Measurements from ENCODE around the gene FOXP1. TPM values are rescaled to one million over a fixed set of nuclear protein-coding genes. Genes with fewer than 3 reads are reported as not detected.

The FOXP1 gene
- total RNA-seq, 2 donors from 2014 or later, result 101 to 171 TPM

DNA sequence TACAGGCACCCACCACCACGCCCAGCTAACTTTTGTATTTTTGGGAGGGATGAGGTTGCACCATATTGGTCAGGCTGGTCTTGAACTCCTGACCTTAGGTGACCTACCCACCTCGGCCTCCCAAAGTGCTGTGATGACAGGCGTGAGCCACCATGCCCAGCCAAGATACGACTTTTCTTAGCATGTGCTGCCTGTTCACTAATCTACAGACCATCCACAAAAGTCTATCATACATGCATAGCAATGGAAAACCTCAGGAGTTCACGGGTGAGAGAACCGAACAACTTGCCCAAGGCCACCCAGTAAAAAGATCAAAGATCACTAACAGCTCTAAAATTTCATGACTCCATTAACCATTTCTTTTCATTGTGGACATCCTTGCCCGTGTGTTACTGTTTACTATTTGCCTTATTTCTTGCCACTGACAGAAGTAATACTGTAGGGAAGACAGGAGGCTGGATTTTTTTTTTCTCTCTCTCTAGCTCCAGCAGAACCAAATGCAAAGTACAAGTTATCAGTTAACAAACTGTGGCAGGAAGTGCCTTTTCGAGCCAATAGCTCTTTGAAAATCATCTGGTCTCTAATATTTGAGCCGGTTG is 92.3 kb downstream of the FOXP1 start:
- peaks cover 67% of the 10 kb centered on the region for H3K4me1 Mint-ChIP-seq
- peaks cover 20% of the 10 kb centered on the region for H3K36me3 Mint-ChIP-seq (ENCODE audit: low read depth)
- H3K4me3 Mint-ChIP-seq, result peak overlapping the region; percentile 85
- H3K9me3 Mint-ChIP-seq, result peaks cover 7% of the 10 kb centered on the region
- ATAC-seq (replicated peaks), result no peak
- H3K27ac Mint-ChIP-seq, result peak overlapping the region; percentile 98
- H3K27me3 Mint-ChIP-seq, result no peaks in the 10 kb centered on the region

GRCh38 chr3:71490692-71491091 is 92.8 kb downstream of the FOXP1 start:
- peaks cover 7% of the 10 kb centered on the region for H3K9me3 Mint-ChIP-seq
- H3K4me1 Mint-ChIP-seq, result peaks cover 67% of the 10 kb centered on the region
- ATAC-seq (replicated peaks), result peak; percentile 55
- H3K4me3 Mint-ChIP-seq, result peak overlapping the region; percentile 80
- no peaks in the 10 kb centered on the region for H3K27me3 Mint-ChIP-seq
- H3K27ac Mint-ChIP-seq, result no peak overlapping the region
- H3K36me3 Mint-ChIP-seq (ENCODE audit: low read depth), result peaks cover 20% of the 10 kb centered on the region

DNA sequence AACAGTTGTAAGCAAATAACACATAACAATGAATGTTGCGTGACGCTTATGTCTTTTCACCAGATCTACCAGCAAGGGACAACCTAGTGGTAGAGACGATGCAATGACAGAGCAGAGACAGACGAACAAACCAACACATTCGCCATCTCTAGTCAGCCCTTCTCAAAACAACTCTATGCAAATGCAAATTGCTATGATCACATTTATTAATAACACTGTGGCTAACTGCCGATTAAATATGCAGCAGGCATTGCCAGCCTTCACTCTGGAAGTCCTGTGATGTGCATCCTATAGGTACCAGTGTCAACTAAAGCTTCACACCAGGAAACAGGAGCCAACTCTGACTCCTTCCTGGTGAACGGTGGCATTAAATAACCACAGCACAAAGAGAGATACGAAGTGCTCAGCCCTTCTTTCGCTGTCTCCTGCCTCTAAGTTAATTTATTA is 94.2 kb downstream of the FOXP1 start:
- peak; percentile 23 for ATAC-seq (replicated peaks)
- no peaks in the 10 kb centered on the region for H3K27me3 Mint-ChIP-seq
- peaks cover 20% of the 10 kb centered on the region for H3K36me3 Mint-ChIP-seq (ENCODE audit: low read depth)
- H3K4me1 Mint-ChIP-seq, result peaks cover 61% of the 10 kb centered on the region
- H3K4me3 Mint-ChIP-seq, result peak overlapping the region; percentile 80
- H3K9me3 Mint-ChIP-seq, result peaks cover 4% of the 10 kb centered on the region
- H3K27ac Mint-ChIP-seq, result peak overlapping the region; percentile 63

GRCh38 chr3:71488882-71489281 is 94.6 kb downstream of the FOXP1 start:
- no peak for ATAC-seq (replicated peaks)
- Mint-ChIP-seq H3K4me1 (peaks cover 59% of the 10 kb centered on the region), H3K27me3 (no peaks in the 10 kb centered on the region), H3K27ac (peak overlapping the region; percentile 63), H3K4me3 (peak overlapping the region; percentile 80), H3K9me3 (peaks cover 4% of the 10 kb centered on the region), H3K36me3 (ENCODE audit: low read depth) (peaks cover 20% of the 10 kb centered on the region)

DNA sequence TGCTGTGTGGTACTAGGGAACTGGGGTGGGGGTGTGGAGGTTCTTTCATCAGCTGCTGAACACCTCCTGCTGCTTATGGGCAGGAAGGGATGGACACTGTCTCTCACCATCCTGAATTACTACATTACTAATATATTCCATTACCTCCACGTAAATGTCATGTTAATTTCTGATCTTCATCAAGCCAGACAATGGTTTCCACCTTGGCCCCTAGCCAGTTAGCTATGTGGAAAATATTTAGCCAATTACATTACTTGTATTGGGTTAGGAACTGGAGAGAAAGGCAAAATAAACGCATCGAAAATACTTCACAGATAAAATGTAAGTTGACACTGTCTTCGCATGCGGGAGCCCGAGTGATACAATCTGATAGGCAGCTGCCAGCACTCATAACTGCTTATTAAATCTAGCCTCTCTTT is 95.1 kb downstream of the FOXP1 start:
- H3K4me3 Mint-ChIP-seq, result peak overlapping the region; percentile 80
- peak overlapping the region; percentile 63 for H3K27ac Mint-ChIP-seq
- peaks cover 56% of the 10 kb centered on the region for H3K4me1 Mint-ChIP-seq

DNA sequence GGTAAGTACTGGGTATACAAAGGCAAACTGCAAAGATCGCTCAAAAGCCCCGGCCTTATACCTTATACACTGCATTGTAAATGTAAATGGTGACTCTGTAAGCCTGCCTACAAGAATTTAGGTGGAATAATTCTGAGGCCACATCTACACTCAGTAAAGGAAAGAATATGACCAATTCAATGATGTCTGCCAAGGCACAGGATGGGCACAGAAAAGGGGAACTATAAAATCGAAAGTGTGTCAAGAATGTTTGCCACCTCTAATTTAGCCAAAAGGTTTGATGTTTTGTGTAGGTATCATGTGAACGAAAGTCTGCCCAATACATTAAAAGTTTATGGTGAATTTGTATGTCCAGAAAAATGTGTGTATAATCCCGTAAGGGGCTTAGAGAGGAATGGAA is 96.1 kb downstream of the FOXP1 start:
- H3K9me3 Mint-ChIP-seq, result peaks cover 1% of the 10 kb centered on the region

More for the DNA sequence above, 95.1 kb downstream of the FOXP1 start:
- Mint-ChIP-seq H3K27me3 (no peaks in the 10 kb centered on the region), H3K36me3 (ENCODE audit: low read depth) (peaks cover 20% of the 10 kb centered on the region), H3K9me3 (peaks cover 4% of the 10 kb centered on the region)
- no peak for ATAC-seq (replicated peaks)

GRCh38 chr3:71486831-71487230 is 96.7 kb downstream of the FOXP1 start:
- H3K36me3 Mint-ChIP-seq (ENCODE audit: low read depth), result peaks cover 8% of the 10 kb centered on the region
- H3K4me1 Mint-ChIP-seq, result peaks cover 45% of the 10 kb centered on the region
- peak; percentile 63 for ATAC-seq (replicated peaks)
- peak overlapping the region; percentile 74 for H3K27ac Mint-ChIP-seq
- H3K27me3 Mint-ChIP-seq, result no peaks in the 10 kb centered on the region
- H3K4me3 Mint-ChIP-seq, result peak overlapping the region; percentile 80
- no peaks in the 10 kb centered on the region for H3K9me3 Mint-ChIP-seq

More for the DNA sequence above, 96.1 kb downstream of the FOXP1 start:
- H3K36me3 Mint-ChIP-seq (ENCODE audit: low read depth), result peaks cover 14% of the 10 kb centered on the region
- peaks cover 46% of the 10 kb centered on the region for H3K4me1 Mint-ChIP-seq
- ATAC-seq (replicated peaks), result peak; percentile 13
- no peaks in the 10 kb centered on the region for H3K27me3 Mint-ChIP-seq
- peak overlapping the region; percentile 74 for H3K27ac Mint-ChIP-seq
- H3K4me3 Mint-ChIP-seq, result peak overlapping the region; percentile 80

- H3K27me3 Mint-ChIP-seq, result no peaks in the 10 kb centered on the region
- peaks cover 43% of the 10 kb centered on the region for H3K4me1 Mint-ChIP-seq
- H3K4me3 Mint-ChIP-seq, result peak overlapping the region; percentile 80
- H3K9me3 Mint-ChIP-seq, result no peaks in the 10 kb centered on the region
- no peak overlapping the region for H3K27ac Mint-ChIP-seq
- no peaks in the 10 kb centered on the region for H3K36me3 Mint-ChIP-seq (ENCODE audit: low read depth)
- ATAC-seq (replicated peaks), result no peak
Observed at GRCh38 chr3:71485896-71486295, 97.6 kb downstream of the FOXP1 start.

DNA sequence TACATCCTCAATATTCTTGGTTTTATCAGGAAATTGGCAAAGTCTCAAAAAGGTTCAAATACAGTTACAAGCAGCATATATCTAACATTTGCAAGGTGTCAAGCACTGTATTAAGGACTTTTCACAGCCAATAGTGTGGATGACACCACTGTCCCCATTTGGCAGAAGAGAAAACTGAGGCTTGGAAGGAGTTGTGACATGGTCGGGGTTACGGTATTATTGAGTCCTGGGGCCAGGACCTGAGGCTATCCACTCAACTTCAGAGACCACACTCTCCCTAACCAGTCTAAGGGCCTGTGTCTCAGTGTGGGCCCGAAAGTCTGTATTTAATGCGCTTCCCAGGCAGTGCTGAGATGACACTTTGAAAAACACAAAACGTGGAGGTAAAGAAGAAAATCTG is 99.1 kb downstream of the FOXP1 start:
- H3K4me3 Mint-ChIP-seq, result no peak overlapping the region
- H3K4me1 Mint-ChIP-seq, result peaks cover 39% of the 10 kb centered on the region
- H3K36me3 Mint-ChIP-seq (ENCODE audit: low read depth), result no peaks in the 10 kb centered on the region
- H3K27me3 Mint-ChIP-seq, result no peaks in the 10 kb centered on the region
- no peaks in the 10 kb centered on the region for H3K9me3 Mint-ChIP-seq
- peak overlapping the region; percentile 28 for H3K27ac Mint-ChIP-seq
- no peak for ATAC-seq (replicated peaks)

GRCh38 chr3:71484047-71484446 is 99.5 kb downstream of the FOXP1 start:
- Mint-ChIP-seq H3K27ac (no peak overlapping the region), H3K36me3 (ENCODE audit: low read depth) (no peaks in the 10 kb centered on the region), H3K27me3 (no peaks in the 10 kb centered on the region), H3K9me3 (no peaks in the 10 kb centered on the region), H3K4me1 (peaks cover 35% of the 10 kb centered on the region), H3K4me3 (no peak overlapping the region)
- ATAC-seq (replicated peaks), result no peak

- peak overlapping the region; percentile 63 for H3K27ac Mint-ChIP-seq
- ATAC-seq (replicated peaks), result no peak
- peaks cover 37% of the 10 kb centered on the region for H3K4me1 Mint-ChIP-seq
- H3K27me3 Mint-ChIP-seq, result no peaks in the 10 kb centered on the region
- H3K4me3 Mint-ChIP-seq, result no peak overlapping the region
- H3K36me3 Mint-ChIP-seq (ENCODE audit: low read depth), result peaks cover 8% of the 10 kb centered on the region
- peaks cover 5% of the 10 kb centered on the region for H3K9me3 Mint-ChIP-seq
Observed at GRCh38 chr3:71482771-71483170, 100.8 kb downstream of the FOXP1 start.

- Mint-ChIP-seq H3K27ac (peak overlapping the region; percentile 99), H3K4me1 (peaks cover 34% of the 10 kb centered on the region)
Observed at GRCh38 chr3:71478568-71478967, 105.0 kb downstream of the FOXP1 start.

DNA sequence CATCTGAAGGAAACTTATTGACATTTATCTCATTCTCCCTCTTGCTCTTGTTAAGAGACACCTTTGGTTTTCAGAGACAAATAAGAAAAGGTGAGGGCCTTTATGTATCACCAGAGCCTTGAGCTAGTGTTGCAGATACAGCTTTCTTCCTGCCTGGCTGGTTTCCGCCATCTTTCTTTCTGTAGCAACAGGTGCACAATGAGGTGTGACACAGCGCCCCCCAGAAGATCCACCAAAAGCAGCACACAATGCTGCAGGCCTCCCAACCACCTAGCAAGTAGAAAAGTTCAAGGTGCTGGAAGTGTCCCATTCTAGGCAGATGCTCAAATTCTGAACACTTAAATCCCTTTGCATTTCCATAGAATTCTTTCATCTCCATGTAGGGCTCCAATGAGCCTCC is 106.6 kb downstream of the FOXP1 start:
- Mint-ChIP-seq H3K36me3 (ENCODE audit: low read depth) (peaks cover 15% of the 10 kb centered on the region), H3K27me3 (no peaks in the 10 kb centered on the region), H3K9me3 (peaks cover 5% of the 10 kb centered on the region), H3K4me1 (peaks cover 32% of the 10 kb centered on the region), H3K4me3 (no peak overlapping the region), H3K27ac (no peak overlapping the region)
- ATAC-seq (replicated peaks), result no peak

More at GRCh38 chr3:71478568-71478967, 105.0 kb downstream of the FOXP1 start:
- H3K4me3 Mint-ChIP-seq, result peak overlapping the region; percentile 70
- peak; percentile 99 for ATAC-seq (replicated peaks)
- H3K36me3 Mint-ChIP-seq (ENCODE audit: low read depth), result peaks cover 8% of the 10 kb centered on the region
- no peaks in the 10 kb centered on the region for H3K27me3 Mint-ChIP-seq
- peaks cover 5% of the 10 kb centered on the region for H3K9me3 Mint-ChIP-seq

GRCh38 chr3:71469138-71469435 is 114.4 kb downstream of the FOXP1 start:
- no peak for ATAC-seq (replicated peaks)
- Mint-ChIP-seq H3K36me3 (ENCODE audit: low read depth) (peaks cover 11% of the 10 kb centered on the region), H3K4me3 (peak overlapping the region; percentile 12), H3K4me1 (peaks cover 12% of the 10 kb centered on the region), H3K9me3 (no peaks in the 10 kb centered on the region), H3K27ac (peak overlapping the region; percentile 53), H3K27me3 (no peaks in the 10 kb centered on the region)

- ATAC-seq (replicated peaks), result no peak
- peaks cover 15% of the 10 kb centered on the region for H3K4me1 Mint-ChIP-seq
- H3K9me3 Mint-ChIP-seq, result no peaks in the 10 kb centered on the region
- H3K27ac Mint-ChIP-seq, result peak overlapping the region; percentile 53
- H3K27me3 Mint-ChIP-seq, result no peaks in the 10 kb centered on the region
- no peak overlapping the region for H3K4me3 Mint-ChIP-seq
- peaks cover 11% of the 10 kb centered on the region for H3K36me3 Mint-ChIP-seq (ENCODE audit: low read depth)
Observed at GRCh38 chr3:71468311-71469137, 115.0 kb downstream of the FOXP1 start.

All from activated T-helper 17 cell treated with anti-CD3 and anti-CD28 coated beads, Interleukin-2, amount 50 U/mL, for 72 hours (primary cell).